Stimulated activated CD8-positive, alpha-beta memory T cell treated with anti-CD3 and anti-CD28 coated beads, Interleukin-15, amount 100 ng/mL, for 24 hours (primary cell): ENCODE results near the gene SELENOO.
"Not testable (repeated sequence)": the region's sequence is repeated elsewhere in the genome, so short reads cannot be mapped to it uniquely, and the experiment has no call there.

Experiments used
- DNase-seq: peaks from one replicate; pipeline ENCODE4 v3.0.0-alpha.2; 2020; ENCODE audit warnings: low read depth

SELENOO gene

DNA sequence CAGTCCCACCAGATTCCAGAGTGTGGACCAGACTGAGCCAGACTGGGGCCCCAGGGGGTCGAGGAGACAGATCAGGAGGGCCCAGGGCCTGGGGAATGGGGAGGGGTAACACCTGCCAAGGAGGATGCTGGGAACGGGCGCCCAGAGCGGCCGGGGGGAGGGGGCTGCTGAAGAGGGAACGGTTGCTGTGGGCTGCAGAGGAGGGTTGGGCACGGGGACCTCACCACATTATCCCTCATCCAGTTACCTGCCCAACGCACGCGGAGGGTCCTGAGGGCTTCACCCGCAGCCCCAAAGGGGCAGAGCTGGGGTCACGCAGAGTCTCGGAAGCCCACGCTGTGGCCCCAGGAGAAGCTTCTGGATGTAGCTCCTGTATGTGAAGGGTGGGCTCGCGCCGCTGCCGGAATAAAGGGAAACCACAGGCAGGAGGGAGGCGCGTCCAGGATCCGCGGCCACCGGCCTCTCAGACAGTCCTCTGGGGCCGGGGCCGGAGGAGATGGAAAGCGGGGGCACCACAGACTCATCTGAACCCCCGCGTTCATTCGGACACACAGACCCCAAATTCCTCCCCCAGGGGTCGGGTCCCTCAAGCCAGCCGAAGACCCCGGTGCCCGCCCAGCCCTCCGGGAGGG lies 866 bp upstream of the SELENOO start:
- DNase-seq: no peak

DNA sequence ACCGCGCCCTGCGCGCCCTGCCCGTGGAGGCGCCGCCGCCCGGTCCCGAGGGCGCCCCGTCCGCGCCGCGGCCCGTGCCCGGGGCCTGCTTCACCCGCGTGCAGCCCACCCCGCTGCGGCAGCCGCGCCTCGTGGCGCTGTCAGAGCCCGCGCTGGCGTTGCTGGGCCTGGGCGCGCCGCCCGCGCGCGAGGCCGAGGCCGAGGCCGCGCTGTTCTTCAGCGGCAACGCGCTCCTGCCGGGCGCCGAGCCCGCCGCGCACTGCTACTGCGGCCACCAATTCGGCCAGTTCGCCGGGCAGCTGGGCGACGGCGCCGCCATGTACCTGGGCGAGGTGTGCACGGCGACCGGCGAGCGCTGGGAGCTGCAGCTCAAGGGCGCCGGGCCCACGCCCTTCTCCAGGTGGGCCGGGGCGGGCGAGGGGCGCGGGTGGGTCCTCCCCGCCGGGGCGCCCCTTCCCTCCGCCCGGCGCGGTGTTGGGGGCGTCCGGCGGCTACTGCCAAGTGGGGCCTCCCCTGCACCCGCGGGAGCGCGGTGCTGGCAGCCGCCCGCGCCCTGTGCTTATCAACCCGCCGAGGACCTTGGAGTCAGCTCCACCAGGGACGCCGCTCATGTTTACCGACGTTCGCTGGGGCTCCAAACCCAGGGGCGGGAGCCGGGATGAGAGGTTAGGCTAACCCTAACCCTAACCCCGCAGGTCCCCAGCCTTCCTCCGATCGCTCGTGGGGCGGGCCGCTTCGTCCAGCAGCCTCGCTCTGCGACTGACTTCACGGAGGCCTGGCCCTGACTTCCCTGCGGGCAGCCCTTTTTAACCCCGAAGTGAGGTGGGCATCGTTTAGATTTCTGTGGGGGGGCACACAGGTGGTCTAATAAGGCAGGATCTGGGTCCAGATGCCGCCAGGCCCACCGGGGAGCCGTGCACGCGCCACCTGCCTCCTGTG lies 649 bp downstream of the SELENOO start:
- DNase-seq: no peak

DNA sequence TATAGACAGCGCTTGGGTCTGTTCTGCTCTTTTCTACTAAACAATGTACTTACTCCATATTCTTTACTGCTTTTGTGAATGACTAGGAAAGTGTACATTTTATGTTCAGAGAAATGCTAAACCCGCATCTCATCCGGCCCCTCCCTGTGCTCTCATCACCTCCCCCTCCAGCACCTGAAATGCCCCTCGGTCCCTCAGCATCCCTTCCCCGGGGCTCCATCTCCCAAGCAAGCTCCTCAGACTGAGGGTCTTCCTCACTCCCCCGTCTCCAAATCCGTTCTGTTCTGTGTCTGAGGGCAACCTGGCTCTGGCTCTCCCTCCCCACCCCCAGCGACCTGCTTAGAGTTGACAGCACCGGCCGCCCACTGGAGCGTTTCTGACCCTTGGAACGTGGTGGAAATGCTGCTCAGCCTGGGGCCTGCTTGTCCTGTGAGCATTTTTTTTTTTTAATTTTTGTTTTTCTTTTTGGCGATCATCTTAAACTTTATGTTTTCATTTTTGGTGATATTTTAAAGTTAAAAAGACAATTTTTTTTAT lies 1.4 kb downstream of the SELENOO start:
- DNase-seq: no peak

DNA sequence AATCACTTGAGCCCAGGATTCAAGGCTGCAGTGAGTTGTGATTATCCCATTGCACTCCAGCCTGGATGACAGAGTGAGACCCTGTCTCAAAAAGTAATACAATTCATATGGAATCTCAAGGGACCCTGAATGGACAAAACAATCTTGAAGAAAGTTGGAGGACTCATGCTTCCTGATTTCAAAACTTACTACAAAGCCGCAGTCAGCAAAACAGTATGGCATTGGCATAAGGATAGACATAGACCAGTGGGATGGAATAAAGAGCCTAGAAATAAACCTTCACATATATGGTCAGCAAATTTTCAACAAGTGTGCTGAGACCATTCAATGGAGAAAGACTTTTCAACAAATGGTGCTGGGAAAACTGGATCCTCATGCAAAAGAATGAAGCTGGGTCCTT lies 2.5 kb downstream of the SELENOO start:
- DNase-seq: no peak

DNA sequence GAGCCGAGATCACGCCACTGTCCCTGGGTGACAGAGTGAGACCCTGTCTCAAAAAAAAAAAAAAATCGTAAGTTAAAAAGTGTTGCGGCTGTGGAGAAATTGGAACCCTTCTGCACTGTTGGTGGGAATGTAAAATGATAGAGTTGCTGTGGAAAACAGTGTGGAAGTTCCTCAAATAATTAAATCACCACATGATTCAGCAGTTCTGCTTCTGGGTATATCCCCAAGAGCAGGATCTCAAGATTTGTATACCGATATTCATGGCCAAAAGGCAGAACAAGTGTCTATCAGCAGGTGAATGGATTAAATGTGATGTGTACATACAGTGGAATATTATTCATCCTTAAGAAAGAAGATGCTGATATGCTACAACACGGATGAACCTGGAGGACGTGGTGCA lies 3.8 kb downstream of the SELENOO start:
- no peak for DNase-seq

DNA sequence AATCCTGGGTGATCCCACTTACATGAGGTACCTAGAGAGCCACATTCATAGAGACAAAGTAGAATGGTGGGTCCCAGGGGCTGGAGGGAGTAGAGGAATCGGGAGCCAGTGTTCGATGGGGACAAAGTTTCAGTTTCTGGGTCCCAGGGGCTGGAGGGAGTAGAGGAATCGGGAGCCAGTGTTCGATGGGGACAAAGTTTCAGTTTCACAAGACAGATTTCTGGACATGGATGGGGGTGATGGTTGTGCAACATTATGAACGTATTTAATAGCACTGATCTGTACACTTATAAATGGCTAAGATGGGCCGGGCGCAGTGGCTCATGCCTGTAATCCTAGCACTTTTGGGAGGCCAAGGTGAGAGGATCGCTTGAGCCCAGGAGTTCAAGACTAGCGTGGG lies 4.2 kb downstream of the SELENOO start:
- DNase-seq: not testable (repeated sequence)

DNA sequence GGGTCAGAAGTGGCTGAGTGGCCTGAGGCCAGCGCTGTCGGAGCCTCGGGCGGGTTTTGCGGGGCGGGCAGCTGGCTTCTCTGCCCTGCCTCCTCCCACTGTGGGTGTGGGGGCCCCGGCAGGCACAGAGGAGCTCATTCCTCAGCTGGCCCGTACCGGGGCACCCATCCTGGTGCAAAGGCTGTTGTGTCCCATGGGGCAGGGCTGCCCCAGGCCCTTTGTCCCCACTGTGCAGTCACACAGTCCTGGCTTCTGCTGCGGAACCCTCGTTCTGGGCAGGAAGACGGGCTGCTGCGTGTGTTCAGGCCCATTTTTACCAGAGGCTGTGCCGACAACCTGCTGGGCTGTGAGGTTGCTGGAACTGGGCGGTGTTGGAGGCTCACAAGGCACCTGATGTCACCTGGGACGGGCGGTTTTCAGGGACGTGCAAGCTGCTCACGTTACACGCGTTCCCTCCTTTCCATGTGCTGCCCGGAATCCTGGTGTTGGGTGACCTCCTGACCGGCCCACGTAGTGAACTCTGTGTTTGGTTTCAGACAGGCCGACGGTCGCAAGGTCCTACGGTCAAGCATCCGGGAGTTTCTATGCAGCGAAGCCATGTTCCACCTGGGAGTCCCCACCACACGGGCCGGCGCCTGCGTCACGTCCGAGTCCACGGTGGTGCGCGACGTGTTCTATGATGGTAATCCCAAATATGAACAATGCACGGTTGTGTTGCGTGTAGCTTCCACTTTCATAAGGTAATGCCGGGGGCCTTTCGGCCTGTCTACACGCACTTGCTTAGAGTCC lies 5.2 kb downstream of the SELENOO start:
- no peak for DNase-seq

DNA sequence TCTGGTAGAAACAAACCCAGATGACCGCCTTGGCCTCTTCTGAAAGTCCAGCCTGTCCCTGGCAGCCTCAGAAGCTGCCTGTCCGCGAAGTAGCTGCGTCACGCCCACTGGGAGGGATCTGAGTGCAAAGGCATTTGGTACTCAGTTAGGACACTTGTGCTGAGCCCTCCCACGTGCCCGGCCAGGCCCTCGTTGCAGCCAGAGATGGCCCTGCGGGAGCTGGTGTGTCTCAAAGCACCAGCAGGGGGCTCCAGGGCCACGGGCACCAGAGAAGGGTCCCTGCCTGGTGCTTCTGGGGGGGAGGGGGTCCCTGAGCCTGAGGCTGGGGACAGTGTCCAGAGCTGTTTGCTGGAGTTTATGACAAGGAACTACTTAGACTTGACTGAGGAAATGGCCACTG lies 5.8 kb downstream of the SELENOO start:
- DNase-seq: no peak

DNA sequence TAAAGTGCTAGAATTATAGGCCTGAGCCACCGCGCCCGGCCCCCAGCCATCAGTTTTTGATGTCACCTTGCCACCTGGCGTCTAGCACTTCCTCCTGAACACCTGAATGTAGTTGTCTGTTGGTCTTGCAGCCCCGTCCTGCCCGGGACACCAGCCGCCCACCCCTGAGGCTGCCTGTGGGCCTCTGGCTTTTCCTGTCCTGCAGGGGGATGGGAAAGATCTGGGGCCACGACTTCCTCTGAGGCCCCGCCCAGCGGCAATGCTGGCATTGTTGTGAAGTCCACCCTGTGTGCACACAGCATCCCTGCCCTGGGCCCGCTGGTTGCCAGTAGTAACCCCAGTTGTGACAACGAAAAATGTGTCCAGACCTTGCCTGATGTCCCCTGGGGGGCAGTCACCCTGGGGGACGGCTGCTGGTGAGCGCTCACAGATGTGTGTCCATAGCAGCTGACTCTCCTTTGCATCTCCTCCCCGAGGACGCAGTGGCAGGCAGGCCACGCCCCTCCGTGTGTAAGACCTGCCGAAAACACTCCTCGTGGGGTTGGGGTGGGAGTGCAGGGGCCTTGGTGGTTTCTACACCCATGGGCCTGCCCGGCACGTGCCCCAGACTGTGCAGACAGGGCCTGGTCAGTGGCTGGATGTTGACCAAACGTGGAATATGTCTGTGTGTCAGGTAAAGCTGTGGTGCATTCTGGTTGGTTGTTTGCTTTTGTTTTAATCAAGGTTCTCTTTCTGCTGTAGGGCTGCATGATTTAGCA lies 6.8 kb downstream of the SELENOO start:
- no peak for DNase-seq

DNA sequence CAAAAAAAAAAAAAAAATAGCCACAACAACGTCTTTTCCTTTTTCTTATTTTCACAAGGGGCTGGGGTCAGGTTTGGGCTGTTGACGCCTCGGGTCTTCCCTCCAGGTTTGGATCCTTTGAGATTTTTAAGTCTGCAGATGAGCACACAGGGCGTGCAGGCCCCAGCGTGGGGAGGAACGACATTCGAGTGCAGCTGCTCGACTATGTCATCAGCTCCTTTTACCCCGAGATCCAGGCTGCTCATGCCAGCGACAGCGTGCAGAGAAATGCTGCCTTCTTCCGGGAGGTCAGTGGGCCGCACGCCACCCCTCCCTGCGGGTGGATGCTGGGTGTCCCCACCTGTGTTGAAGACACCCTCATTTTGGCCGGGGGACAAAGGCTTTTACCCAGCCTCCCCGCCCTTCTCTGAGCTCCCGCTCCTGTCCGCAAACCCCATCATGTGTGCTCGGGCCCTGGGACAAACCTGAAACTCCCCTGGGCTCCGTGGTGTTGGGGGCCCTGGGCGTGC lies 7.7 kb downstream of the SELENOO start:
- DNase-seq: no peak

DNA sequence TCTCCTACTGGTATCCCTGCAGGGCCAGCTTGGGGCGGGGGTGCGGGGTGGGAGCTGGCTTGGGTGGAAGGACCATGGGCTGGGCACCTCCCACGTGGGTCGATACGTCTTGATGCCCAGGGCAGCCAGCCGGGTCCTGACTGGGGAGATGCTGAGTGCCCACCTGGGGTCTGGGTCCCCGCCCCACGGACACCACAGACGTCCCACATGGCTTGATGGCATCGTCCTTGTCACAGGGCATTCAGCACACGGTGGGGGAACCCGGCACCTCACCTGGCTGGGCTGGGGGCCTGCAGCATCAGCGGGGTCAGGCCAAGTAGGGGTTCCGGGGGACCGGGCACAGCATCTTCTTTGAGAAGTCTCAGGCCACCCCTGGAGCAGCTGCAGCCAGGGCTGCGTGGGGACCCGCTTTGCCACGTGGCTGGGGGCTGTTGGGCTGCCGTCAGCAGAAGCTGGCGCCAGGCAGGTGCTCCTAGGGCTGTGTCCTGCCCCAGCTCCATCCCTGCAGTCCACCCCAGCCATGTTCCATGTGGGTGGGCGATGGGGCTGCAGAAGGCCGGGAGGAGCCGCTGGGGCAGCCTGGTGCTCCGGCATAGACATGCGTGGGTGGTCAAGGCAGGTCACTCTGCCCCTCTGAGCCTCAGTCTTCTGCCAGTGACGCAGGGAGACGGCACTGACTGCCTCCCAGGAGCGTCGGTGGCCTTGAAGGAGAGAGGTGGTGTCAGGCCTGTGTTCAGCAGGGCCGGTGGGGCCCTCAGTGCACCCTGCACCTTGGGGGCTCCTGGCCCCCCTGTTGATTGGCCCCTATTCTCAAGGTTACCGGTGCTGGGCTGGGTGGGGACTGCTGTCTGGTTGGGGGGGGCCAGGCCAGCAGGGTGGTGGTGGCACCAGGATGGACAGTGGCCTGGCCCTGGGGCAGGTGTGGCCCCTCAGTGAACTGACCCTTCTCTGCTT lies 8.4 kb downstream of the SELENOO start:
- no peak for DNase-seq

DNA sequence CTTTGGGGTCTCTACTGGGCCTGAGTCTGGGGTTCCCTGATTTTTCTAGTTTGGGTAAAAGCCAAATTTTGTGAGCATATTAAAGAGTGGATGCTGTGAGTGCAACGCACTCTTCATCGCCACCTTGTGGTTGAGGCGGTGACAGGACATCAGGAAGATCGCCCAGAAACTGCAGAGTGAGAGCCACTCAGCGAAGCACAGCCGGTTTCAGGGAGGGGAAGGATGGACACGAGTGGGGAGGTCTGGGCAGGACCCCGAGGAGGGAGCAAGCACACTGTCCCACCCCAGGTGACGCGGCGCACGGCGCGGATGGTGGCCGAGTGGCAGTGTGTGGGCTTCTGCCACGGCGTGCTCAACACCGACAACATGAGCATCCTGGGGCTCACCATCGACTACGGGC lies 9.1 kb downstream of the SELENOO start:
- DNase-seq: no peak

DNA sequence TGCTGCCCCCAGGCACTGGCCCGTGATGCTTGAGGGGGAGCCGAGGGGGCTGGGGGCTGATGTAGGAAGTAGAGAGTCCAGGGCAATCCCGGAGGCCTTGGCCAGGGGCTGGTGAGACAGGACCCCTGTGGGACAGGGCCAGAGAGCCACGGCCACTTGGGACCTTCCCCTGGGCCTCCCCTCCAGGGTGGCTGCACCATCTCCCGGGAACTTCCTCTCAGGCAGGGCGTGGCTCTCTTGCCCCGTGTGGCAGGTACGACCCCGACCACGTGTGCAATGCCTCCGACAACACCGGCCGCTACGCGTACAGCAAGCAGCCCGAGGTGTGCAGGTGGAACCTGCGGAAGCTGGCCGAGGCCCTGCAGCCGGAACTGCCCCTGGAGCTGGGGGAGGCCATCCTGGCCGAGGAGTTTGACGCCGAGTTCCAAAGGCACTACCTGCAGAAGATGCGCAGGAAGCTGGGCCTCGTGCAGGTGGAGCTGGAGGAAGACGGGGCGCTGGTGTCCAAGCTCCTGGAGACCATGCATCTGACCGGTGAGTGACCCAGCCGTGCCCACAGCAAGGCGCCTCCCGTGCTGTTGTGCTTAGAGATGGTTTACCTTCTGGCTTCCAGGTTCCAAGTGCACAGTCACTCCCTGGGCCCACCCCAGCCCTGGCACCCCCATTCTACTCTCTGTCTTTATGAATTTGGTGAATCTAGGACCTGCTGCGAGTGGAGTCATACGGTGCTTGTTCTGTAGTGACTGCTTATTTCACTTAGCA lies 9.7 kb downstream of the SELENOO start:
- DNase-seq: no peak

DNA sequence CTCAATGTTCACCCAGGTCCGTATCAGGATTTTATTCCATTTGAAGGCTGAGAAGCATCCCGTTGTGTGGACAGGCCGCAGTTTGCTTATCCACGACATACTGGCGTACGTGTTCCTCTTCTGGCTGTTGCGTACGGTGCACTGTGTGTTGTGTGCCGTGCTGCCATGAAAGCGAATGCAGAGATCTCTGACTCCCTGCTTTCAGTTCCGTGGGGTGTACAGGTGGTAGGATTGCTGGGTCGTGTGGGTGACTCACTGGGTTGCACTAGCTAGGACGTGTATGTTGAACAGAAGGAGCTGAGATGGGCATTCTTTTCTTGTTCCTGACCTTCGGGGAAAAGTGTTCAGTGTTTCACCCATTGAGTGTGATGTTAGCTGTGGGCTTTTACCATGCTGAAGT lies 10.3 kb downstream of the SELENOO start:
- no peak for DNase-seq

DNA sequence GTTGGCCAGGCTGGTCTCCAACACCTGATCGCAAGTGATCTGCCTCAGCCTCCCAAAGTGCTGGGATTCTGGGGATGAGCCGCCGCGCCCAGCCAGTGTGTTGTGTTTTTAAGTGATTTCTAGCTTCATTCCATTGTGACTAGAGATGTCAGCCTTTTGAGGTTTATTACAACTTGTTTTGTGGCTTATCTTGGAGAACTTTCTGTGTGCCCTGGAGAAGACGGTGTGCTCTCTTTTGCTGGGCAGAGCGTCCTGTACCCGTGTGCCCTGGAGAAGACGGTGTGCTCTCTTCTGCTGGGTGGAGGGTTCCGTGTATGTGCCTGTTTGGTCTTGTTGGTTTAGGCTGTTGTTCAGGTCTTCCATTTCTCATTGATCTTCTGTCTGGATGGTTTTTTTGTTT lies 12.5 kb downstream of the SELENOO start:
- DNase-seq: no peak

DNA sequence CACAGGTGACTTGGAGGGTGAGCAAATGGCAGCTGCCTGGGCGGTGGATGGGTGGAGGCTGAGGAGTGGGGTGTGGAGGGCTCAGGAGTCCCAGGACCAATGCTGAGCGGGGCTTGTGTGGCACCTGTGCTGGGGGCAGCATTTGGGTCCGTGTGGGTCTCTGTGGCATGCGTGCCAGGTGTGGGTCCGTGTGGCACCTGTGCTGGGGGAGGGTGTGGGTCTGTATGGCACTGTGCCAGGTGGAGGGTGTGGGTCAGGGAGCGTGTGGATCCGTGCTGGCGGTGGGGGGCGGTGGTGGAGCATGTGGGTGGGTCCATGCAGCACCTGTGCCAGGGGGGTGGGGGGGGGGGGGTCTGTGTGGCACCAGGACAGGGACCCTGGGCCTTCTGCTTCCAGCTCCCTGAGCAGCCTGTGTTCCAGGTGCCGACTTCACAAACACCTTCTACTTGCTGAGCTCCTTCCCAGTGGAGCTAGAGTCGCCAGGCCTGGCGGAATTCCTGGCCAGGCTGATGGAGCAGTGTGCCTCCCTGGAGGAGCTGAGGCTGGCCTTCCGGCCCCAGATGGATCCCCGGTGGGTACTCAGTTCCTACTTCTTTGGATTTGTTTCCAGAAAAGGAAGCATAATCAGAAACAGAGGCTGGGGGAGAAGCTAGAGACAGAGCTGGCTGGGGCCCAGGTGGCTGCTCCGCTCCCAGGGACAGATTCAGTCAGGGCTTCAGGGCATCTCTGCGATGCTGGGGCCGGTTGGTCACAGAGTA lies 14.7 kb downstream of the SELENOO start:
- no peak for DNase-seq

DNA sequence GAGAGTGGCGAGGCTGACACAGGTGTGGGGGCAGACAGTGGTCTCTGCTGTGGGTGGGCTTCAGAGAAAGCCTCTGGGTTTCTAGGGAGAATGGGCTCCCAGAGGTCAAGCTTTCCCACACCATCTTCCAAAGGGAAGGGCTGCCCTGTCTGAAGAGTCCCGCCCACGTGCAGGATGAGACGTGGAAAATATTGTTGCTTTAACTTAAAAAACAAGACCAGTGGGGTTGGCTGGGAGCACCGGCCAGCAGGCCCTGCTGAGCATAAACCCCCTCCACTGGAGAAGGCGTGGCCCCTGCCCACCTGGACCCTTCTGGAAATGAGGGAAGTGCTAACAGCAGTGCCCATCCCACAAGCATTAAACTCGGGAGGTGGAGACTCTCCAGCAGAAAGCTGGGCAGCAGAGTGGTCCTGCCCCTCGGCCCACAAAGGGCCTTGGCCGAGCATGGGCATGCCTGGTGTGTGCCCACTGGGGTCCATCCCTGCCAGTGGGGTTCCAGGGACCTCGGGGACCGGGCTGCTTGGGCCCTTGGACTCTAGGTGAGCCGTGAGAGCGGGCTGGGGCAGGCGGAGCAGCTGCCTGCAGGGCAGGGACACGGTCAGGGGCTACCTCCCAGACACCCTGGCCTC lies 15.4 kb downstream of the SELENOO start:
- DNase-seq: no peak
